Chondrocyte (in vitro differentiated cells): ENCODE results near the gene RHOA. TPM values are rescaled to one million over a fixed set of nuclear protein-coding genes. Genes with fewer than 3 reads are reported as not detected.
A peak's percentile ranks its signal among the peaks of the same experiment; 100 is the strongest.

Source experiments
- DNase-seq: peaks from one replicate; pipeline ENCODE4 v3.0.0; 2021; ENCODE audit warnings: mixed read lengths, low spot score
- H3K27ac Mint-ChIP-seq: one replicate; pipeline ENCODE4 v1.8.0; 2021; ENCODE audit warnings: mild to moderate bottlenecking, moderate library complexity, mixed read lengths; ENCODE audit not compliant: unreplicated experiment
- H3K27me3 Mint-ChIP-seq: 2 replicates; pipeline ENCODE4 v1.8.0; 2021; ENCODE audit warnings: low read depth, mixed read lengths
- H3K36me3 Mint-ChIP-seq: 2 replicates; pipeline ENCODE4 v1.8.0; 2021; ENCODE audit warnings: low read depth, mixed read lengths
- H3K4me1 Mint-ChIP-seq: 2 replicates; pipeline ENCODE4 v1.8.0; 2021; ENCODE audit warnings: low read depth, mild to moderate bottlenecking, mixed read lengths
- H3K4me3 Mint-ChIP-seq: one replicate; pipeline ENCODE4 v1.8.0; 2021; ENCODE audit warnings: mild to moderate bottlenecking, moderate library complexity, mixed read lengths; ENCODE audit not compliant: unreplicated experiment
- H3K9me3 Mint-ChIP-seq: 2 replicates; pipeline ENCODE4 v1.8.0; 2021; ENCODE audit warnings: low read depth, mixed read lengths
- total RNA-seq: library from RNA; stranded (reverse); gene quantifications from 3 replicates; pipeline ENCODE4 v1.2.1, GENCODE V29; 2021
- TF ChIP-seq, protein P1 (sequence below): fragments of 200-600 bp; sonication (generic); IDR thresholded peaks from 2 replicates; pipeline ENCODE4 v1.5.0; 2021; ENCODE audit warnings: antibody characterized with exemption, mild to moderate bottlenecking, moderate library complexity

Gene RHOA
- total RNA-seq, 1 donor from 2014 or later: 625 TPM

DNA sequence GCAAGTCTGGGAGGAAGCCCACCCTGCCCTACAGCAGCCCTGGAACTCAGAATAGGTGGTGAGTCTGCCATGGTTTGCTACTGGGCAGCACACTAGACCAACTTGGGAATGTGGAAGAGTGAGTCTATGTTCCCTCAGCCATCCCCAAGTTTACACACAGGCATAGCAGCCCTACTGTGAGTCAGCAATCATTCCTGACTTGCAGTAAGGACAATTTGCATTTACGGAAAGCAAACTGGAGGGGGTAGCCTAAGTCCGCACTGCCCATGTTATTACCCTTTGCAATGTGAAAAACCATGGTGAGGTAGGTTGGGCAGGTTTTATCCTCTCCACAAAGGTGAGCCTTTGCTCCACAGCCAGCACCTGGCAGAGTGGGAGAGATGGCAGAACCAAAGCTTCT, 5.1 kb upstream of the RHOA start:
- H3K27ac Mint-ChIP-seq: peak overlapping the region; percentile 71
- H3K4me1 Mint-ChIP-seq: peaks cover 39% of the 10 kb centered on the region
- H3K36me3 Mint-ChIP-seq: peaks cover 7% of the 10 kb centered on the region
- H3K4me3 Mint-ChIP-seq: no peak overlapping the region
- H3K9me3 Mint-ChIP-seq: no peaks in the 10 kb centered on the region
- no peak for DNase-seq
- H3K27me3 Mint-ChIP-seq: no peaks in the 10 kb centered on the region
- TF ChIP-seq, protein P1, sequence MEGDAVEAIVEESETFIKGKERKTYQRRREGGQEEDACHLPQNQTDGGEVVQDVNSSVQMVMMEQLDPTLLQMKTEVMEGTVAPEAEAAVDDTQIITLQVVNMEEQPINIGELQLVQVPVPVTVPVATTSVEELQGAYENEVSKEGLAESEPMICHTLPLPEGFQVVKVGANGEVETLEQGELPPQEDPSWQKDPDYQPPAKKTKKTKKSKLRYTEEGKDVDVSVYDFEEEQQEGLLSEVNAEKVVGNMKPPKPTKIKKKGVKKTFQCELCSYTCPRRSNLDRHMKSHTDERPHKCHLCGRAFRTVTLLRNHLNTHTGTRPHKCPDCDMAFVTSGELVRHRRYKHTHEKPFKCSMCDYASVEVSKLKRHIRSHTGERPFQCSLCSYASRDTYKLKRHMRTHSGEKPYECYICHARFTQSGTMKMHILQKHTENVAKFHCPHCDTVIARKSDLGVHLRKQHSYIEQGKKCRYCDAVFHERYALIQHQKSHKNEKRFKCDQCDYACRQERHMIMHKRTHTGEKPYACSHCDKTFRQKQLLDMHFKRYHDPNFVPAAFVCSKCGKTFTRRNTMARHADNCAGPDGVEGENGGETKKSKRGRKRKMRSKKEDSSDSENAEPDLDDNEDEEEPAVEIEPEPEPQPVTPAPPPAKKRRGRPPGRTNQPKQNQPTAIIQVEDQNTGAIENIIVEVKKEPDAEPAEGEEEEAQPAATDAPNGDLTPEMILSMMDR: no peak

DNA sequence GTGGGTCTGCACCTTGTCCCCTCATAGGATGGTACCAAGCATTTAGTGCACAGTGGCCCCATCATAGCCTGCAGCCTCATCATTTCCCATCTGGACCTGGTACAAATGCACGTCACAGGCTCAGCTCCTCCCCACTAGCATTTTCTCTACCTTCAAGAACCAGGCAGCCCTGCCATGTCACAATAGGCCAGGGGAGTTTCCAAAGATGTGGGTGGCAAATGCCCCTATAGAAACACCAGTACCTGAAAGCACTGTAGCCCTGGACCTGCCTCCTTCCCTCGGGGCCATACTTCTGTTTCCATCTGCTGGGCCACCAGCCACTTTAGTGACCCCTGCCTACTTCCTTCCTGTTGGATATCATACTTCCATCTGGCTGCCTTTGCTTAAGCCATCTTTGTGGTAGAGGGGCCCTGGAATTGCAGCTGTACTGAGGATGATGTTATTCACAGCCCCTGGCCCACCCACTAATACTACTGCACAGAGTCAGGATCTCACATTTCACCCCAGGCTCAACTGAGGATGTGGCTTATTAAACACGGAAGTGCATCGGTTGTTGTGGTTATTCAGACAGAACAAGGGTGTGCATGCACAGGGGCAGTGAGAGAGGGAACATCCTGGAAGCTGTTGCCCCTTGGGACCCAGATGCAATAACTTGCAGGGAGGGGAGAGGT, 4.3 kb upstream of the RHOA start:
- peak overlapping the region; percentile 71 for H3K27ac Mint-ChIP-seq
- no peak overlapping the region for H3K4me3 Mint-ChIP-seq
- TF ChIP-seq, protein P1: no peak

DNA sequence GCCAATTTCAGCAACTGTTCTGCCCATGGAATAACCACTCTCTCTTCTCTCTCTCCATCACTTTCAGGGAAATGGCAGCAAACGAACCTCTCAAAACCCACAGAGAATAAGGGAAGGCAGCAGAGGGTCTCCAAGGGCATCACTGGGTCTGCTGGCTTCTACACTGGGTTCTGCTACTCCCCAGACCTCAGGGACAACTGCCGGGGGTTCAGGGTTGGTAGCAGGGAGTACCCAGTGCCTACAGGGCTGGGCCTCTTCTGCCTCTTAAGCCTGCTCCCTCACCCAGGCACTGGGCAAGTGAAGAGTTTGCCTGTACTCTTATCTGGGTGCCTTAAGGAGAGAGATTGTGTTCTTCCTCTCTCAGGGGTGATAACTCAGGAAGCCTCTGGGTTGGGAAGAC, 3.0 kb upstream of the RHOA start:
- Mint-ChIP-seq H3K36me3 (peaks cover 9% of the 10 kb centered on the region), H3K27ac (peak overlapping the region; percentile 45), H3K4me3 (no peak overlapping the region), H3K4me1 (peaks cover 38% of the 10 kb centered on the region), H3K9me3 (no peaks in the 10 kb centered on the region), H3K27me3 (no peaks in the 10 kb centered on the region)
- DNase-seq: no peak
- TF ChIP-seq, protein P1: no peak

More for the DNA sequence above, 4.3 kb upstream of the RHOA start:
- DNase-seq: no peak
- Mint-ChIP-seq H3K4me1 (peaks cover 35% of the 10 kb centered on the region), H3K36me3 (peaks cover 7% of the 10 kb centered on the region), H3K9me3 (no peaks in the 10 kb centered on the region), H3K27me3 (no peaks in the 10 kb centered on the region)

DNA sequence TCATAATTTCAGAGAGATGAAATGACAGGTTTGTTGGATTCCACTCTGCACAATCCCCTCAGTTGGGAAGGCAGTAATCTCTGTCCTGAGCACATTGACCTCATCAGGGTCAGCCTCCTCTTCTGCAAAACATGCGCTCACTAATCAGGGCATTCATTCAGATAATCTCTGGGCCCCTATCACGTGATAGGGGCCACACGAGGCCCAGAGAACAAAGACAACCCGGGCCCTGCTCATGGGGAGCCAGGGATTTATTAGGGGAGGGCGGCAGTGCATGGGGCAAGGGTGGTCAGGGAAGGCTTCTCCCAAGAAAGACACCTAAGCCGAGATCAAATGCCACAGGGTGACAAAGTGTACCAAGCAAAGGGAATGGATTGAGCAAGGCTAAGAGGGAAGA, 1.6 kb upstream of the RHOA start:
- peaks cover 9% of the 10 kb centered on the region for H3K36me3 Mint-ChIP-seq
- H3K27ac Mint-ChIP-seq: peak overlapping the region; percentile 95
- H3K9me3 Mint-ChIP-seq: no peaks in the 10 kb centered on the region
- TF ChIP-seq, protein P1: no peak
- H3K27me3 Mint-ChIP-seq: no peaks in the 10 kb centered on the region
- H3K4me1 Mint-ChIP-seq: peaks cover 50% of the 10 kb centered on the region
- no peak for DNase-seq
- H3K4me3 Mint-ChIP-seq: peak overlapping the region; percentile 93

DNA sequence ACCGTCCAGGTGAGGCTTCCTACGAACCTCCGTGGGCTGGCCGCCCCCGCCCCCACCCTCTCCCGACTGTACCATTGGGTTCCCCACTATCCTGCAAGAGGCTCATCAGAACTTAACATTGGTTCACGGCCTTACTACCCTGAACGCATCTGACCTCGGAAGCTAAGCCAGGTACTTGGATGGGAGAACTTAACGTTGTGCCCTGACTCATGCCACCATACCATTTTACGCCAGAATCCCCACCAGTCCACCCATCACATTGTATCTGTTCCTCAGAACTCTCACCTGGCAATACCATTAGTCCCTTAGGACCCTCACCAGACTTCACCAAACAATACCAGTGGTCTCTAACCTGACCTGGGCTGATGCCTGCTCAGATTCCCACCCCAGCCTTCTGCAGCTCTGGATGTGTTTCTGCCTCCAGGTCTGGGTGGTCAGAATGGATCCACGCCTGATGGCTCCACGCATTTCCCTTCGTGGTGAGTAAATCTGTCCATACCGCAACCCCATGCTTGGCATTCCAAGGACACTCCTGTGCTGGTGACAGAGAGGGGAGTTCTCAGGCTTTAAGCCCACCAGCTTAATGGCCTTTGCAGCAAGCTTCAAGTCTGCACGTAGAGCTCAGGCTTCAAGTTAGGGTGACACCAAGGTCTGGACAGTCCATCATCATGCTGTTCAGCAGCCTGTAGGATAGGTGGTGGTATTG, 1.0 kb upstream of the RHOA start:
- peak overlapping the region; percentile 93 for H3K4me3 Mint-ChIP-seq
- DNase-seq: no peak
- H3K27ac Mint-ChIP-seq: peak overlapping the region; percentile 95
- H3K36me3 Mint-ChIP-seq: peaks cover 9% of the 10 kb centered on the region
- peaks cover 51% of the 10 kb centered on the region for H3K4me1 Mint-ChIP-seq
- H3K9me3 Mint-ChIP-seq: no peaks in the 10 kb centered on the region
- TF ChIP-seq, protein P1: peak; percentile 25
- no peaks in the 10 kb centered on the region for H3K27me3 Mint-ChIP-seq
